GM19025 (cell line): ENCODE results near the gene ACSS2.

Experiments used
- ATAC-seq: cut with Tn5 transposase; IDR thresholded peaks from one replicate; pipeline ENCODE4 v1.9.1; 2021; ENCODE audit warnings: mild to moderate bottlenecking, low read depth, moderate library complexity; ENCODE audit not compliant: unreplicated experiment

Gene ACSS2

DNA sequence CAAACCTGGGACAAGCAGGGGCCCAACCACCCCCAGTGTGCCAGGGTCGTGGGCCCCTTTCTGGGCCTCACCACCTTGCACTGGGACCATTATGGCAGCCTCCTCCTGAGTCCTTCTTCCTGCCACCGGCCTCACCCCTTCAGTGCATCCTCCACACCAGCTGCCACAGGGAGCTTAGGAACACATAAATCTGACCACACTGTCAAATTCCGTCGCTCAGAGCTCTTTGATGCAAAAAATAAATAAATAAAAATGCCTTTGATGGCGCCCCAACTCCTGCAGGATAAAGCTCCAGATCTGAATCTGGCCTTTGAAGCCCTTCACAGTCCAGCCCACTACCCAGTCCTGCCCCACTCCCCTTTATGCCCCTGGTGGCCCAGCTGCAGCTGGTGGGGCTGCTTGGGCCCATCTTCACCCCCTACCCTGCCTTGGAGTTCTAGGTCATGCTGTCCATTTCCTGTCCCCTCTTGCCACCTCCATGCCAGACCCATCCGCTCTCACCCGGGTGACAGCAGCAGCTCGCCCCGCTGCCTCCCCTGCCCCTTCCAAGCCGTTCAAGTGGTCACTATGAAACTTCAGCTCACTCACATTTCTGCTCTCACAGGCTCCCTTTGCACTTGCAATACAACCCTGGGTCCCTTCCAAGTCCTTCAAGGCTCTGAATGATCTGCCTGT is 95.3 kb downstream of the ACSS2 start:
- ATAC-seq = no peak

DNA sequence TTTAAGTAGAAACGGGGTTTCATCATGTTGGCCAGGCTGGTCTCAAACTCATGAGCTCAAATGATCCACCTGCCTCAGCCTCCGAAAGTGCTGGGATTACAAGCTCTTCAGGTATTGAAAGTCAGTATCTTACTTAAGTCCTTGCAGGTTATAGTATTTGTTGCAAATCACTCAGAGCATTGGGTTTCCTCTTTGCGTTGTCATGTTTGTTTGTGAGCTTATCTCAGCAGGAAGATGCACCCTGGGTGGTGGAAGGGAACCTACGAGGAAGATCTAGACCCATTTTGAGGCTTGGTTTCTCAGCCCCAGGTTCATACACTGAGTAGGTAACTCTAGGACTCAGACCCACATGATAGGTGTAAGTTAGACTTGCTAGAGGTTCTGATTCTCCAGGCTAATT is 97.8 kb downstream of the ACSS2 start:
- ATAC-seq = no peak

DNA sequence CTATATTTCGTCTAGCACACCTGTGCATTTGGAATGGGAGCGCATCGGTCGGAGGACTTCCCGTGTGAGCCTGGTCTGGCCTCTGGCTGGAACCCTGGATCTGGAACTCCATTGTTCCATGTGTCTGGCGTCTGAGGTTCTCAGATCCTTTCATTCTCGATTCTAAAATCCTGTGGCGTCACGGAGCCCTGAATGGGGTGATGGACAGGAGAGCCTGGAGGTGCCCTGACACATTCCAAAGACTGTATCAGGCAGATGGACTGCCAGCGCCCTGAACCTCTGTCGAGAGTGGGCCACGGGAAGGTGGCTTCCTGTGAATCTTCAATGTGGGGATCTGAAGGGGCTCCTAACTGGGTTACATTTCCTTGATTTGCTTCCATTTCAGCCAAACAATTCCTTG is 99.9 kb downstream of the ACSS2 start:
- ATAC-seq = no peak
